ENCODE results near the gene TUBA1C. TPM values are rescaled to one million over a fixed set of nuclear protein-coding genes. Genes with fewer than 3 reads are reported as not detected.
A peak's percentile ranks its signal among the peaks of the same experiment; 100 is the strongest.
"Not testable (repeated sequence)": the region's sequence is repeated elsewhere in the genome, so short reads cannot be mapped to it uniquely, and the experiment has no call there.

Gene TUBA1C
- total RNA-seq, 2 donors from 2014 or later: 277 to 363 TPM

GRCh38 chr12:49233842-49234526 is 30.9 kb upstream of the TUBA1C start:
- Mint-ChIP-seq H3K4me3 (peak overlapping the region; percentile 84), H3K9me3 (no peaks in the 10 kb centered on the region), H3K27ac (peak overlapping the region; percentile 90), H3K4me1 (peaks cover 9% of the 10 kb centered on the region), H3K36me3 (ENCODE audit: low read depth) (peaks cover 6% of the 10 kb centered on the region), H3K27me3 (no peaks in the 10 kb centered on the region)
- ATAC-seq (replicated peaks): no peak

GRCh38 chr12:49236423-49236822 is 28.5 kb upstream of the TUBA1C start:
- Mint-ChIP-seq H3K36me3 (ENCODE audit: low read depth) (peaks cover 6% of the 10 kb centered on the region), H3K9me3 (no peaks in the 10 kb centered on the region), H3K27me3 (peaks cover 3% of the 10 kb centered on the region), H3K4me3 (peak overlapping the region; percentile 84), H3K27ac (no peak overlapping the region), H3K4me1 (peaks cover 9% of the 10 kb centered on the region)
- ATAC-seq (replicated peaks): peak; percentile 25

DNA sequence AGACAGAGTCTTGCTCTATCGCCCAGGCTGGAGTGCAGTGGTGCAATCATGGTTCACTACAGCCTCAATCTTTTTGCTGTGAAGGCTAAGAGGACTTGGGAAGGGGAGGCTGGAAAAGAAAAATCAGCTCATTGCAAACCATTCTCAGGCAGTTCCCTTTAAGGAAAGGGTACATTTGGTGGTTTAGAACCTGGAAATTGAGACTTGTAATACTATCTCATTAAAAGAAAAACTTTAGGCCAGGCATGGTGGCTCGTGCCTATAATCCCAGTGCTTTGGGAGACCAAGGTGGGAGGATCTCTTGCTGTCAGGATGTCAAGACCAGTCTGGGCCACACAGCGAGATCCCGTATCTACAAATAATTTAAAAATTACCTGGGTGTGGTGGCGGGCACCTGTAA is 21.3 kb upstream of the TUBA1C start:
- H3K36me3 Mint-ChIP-seq (ENCODE audit: low read depth): no peaks in the 10 kb centered on the region
- H3K27ac Mint-ChIP-seq: no peak overlapping the region
- no peaks in the 10 kb centered on the region for H3K4me1 Mint-ChIP-seq
- H3K27me3 Mint-ChIP-seq: peaks cover 3% of the 10 kb centered on the region
- H3K4me3 Mint-ChIP-seq: no peak overlapping the region
- ATAC-seq (replicated peaks): no peak
- no peaks in the 10 kb centered on the region for H3K9me3 Mint-ChIP-seq

GRCh38 chr12:49244176-49244575 is 20.7 kb upstream of the TUBA1C start:
- Mint-ChIP-seq H3K36me3 (ENCODE audit: low read depth) (no peaks in the 10 kb centered on the region), H3K4me3 (no peak overlapping the region), H3K9me3 (no peaks in the 10 kb centered on the region), H3K27me3 (peaks cover 3% of the 10 kb centered on the region), H3K4me1 (no peaks in the 10 kb centered on the region), H3K27ac (no peak overlapping the region)
- no peak for ATAC-seq (replicated peaks)

- Mint-ChIP-seq H3K4me3 (no peak overlapping the region), H3K36me3 (ENCODE audit: low read depth) (no peaks in the 10 kb centered on the region)
- ATAC-seq (replicated peaks): no peak
Measured at GRCh38 chr12:49251357-49251756, 13.5 kb upstream of the TUBA1C start.

DNA sequence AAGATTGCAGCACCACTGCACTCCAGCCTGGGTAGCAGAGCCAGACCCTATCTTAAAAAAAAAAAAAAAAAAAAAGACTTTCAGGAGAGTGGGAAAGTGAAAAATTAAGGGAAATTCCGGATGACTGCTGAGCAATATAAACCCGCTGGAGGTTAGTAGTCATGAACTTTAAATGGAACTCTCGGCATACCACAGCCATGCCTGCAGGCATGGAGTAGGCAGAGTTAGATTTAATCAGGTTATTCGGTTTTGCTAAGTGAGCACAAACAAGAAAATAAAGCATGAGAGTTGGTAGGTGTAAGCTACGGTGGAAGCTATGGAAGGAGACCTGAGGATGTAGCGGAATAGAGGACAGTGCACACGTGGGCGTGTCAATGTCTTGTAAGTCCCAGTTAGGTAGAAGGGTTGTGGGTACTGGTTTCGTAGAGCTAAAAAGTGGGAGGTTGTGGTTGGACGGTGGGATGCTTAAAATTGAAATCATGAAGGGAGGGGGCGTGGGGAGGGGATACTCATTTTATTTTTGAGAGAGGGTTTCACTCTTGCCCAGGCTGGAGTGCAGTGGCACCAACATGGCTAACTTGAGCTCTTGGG is 11.8 kb upstream of the TUBA1C start:
- no peaks in the 10 kb centered on the region for H3K27me3 Mint-ChIP-seq
- H3K4me1 Mint-ChIP-seq: peaks cover 6% of the 10 kb centered on the region
- H3K36me3 Mint-ChIP-seq (ENCODE audit: low read depth): no peaks in the 10 kb centered on the region
- H3K4me3 Mint-ChIP-seq: peak overlapping the region; percentile 17
- peak; percentile 95 for ATAC-seq (replicated peaks)
- H3K9me3 Mint-ChIP-seq: no peaks in the 10 kb centered on the region
- H3K27ac Mint-ChIP-seq: peak overlapping the region; percentile 2

More at GRCh38 chr12:49251357-49251756, 13.5 kb upstream of the TUBA1C start:
- no peaks in the 10 kb centered on the region for H3K9me3 Mint-ChIP-seq
- H3K27me3 Mint-ChIP-seq: no peaks in the 10 kb centered on the region
- peaks cover 6% of the 10 kb centered on the region for H3K4me1 Mint-ChIP-seq
- H3K27ac Mint-ChIP-seq: no peak overlapping the region

- H3K27me3 Mint-ChIP-seq; H3K36me3 Mint-ChIP-seq (ENCODE audit: low read depth); H3K9me3 Mint-ChIP-seq; H3K27ac Mint-ChIP-seq; H3K4me3 Mint-ChIP-seq; ATAC-seq (replicated peaks): not testable (repeated sequence)
- H3K4me1 Mint-ChIP-seq: peaks cover 11% of the 10 kb centered on the region
Measured at GRCh38 chr12:49255456-49255855, 9.4 kb upstream of the TUBA1C start.

- Mint-ChIP-seq H3K27me3 (no peaks in the 10 kb centered on the region), H3K4me1 (peaks cover 11% of the 10 kb centered on the region), H3K27ac (no peak overlapping the region), H3K4me3 (no peak overlapping the region), H3K9me3 (no peaks in the 10 kb centered on the region), H3K36me3 (ENCODE audit: low read depth) (no peaks in the 10 kb centered on the region)
- no peak for ATAC-seq (replicated peaks)
Measured at GRCh38 chr12:49255857-49256637, 8.8 kb upstream of the TUBA1C start.

DNA sequence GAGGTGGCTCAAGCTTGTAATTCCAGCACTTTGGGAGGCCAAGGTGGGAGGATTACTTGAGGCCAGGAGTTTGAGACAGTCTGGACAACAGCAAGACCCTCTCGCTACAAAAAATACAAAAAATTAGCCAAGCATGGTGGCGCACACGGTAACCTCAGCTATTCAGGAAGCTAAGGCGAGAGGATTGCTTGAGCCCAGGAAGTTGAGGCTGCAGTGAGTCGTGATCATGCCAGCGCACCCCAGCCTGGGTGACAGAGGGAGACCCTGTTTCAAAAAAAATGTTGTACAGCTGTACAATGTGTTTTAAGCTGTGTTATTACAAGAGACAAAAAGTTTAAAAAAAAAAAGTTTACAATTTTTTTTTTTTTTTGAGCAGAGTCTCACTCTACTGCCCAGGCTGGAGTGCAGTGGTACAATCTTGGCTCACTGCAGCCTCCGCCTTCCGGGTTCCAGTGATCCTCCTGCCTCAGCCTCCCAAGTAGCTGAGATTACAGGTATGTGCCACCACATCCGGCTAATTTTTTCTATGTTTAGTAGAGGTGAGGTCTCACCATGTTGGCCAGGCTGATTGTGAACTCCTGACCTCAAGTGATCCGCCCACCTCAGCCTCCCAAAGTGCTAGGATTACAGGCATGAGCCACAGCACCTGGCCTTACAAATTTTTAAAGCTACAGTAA is 7.2 kb upstream of the TUBA1C start:
- H3K27me3 Mint-ChIP-seq; ATAC-seq (replicated peaks); H3K4me3 Mint-ChIP-seq; H3K27ac Mint-ChIP-seq; H3K36me3 Mint-ChIP-seq (ENCODE audit: low read depth); H3K9me3 Mint-ChIP-seq: not testable (repeated sequence)
- H3K4me1 Mint-ChIP-seq: peaks cover 11% of the 10 kb centered on the region

DNA sequence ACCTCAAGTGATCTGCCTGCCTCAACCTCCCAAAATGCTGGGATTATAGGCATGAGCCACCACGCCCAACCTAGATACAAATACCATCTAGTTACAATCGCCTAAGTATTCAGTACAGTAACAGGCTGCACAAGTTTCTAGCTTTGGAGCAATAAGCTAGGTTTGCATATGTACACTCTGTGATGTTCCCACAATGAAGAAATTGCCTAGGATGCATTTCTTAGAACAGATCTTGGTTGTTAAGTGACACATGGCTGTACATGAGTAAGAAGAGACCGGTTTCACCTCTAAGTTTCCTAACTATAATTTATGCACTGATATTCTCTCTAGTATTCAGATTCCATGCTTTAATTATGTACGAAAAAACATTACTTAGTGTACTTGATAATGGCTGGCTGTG is 5.4 kb upstream of the TUBA1C start:
- Mint-ChIP-seq H3K4me3 (no peak overlapping the region), H3K27ac (no peak overlapping the region), H3K9me3 (no peaks in the 10 kb centered on the region), H3K36me3 (ENCODE audit: low read depth) (no peaks in the 10 kb centered on the region), H3K27me3 (no peaks in the 10 kb centered on the region), H3K4me1 (peaks cover 11% of the 10 kb centered on the region)
- ATAC-seq (replicated peaks): peak; percentile 65

- Mint-ChIP-seq H3K9me3 (no peaks in the 10 kb centered on the region), H3K36me3 (ENCODE audit: low read depth) (peaks cover 2% of the 10 kb centered on the region), H3K27me3 (no peaks in the 10 kb centered on the region), H3K27ac (no peak overlapping the region), H3K4me3 (no peak overlapping the region), H3K4me1 (peaks cover 11% of the 10 kb centered on the region)
- ATAC-seq (replicated peaks): no peak
Measured at GRCh38 chr12:49260166-49260565, 4.7 kb upstream of the TUBA1C start.

DNA sequence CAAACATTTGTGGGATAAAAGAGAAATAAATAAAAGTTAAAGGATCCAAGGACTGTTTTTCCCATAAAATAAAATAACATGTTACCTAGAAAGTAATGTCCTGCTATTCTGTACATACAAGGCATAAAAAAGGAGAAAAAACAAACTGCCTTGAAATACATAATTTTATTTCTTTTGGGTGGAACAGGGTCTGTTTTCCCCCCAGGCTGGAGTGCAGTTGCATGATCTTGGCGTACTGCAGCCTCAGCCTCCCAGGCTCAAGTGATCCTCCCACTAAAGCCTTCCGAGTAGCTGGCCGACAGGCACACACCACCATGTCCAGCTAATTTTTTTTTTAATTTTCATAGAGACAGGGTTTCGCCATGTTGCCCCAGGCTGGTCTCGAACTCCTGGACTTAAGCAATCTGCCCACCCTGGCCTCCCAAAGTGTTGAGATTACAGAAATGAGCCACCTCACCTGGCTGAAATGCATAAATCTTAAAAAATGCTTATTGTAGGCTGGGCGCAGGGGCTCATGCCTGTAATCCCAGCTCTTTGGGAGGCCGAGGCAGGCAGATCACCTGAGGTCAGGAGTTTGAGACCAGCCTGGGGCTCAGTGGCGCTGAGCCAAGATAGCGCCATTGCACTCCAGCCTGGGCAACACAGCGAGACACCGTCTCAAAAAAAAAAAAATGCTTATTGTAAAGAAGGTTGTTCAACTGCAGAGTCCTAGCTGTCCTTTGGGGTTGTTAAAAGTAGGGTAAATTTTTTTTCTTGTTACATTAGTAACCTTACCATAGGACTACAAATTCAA is 4.1 kb upstream of the TUBA1C start:
- H3K27ac Mint-ChIP-seq: no peak overlapping the region
- no peak for ATAC-seq (replicated peaks)
- no peak overlapping the region for H3K4me3 Mint-ChIP-seq
- H3K36me3 Mint-ChIP-seq (ENCODE audit: low read depth): peaks cover 8% of the 10 kb centered on the region
- no peaks in the 10 kb centered on the region for H3K9me3 Mint-ChIP-seq
- no peaks in the 10 kb centered on the region for H3K27me3 Mint-ChIP-seq
- peaks cover 11% of the 10 kb centered on the region for H3K4me1 Mint-ChIP-seq

GRCh38 chr12:49261721-49262120 is 3.2 kb upstream of the TUBA1C start:
- no peak for ATAC-seq (replicated peaks)
- H3K4me3 Mint-ChIP-seq: no peak overlapping the region
- H3K36me3 Mint-ChIP-seq (ENCODE audit: low read depth): peaks cover 17% of the 10 kb centered on the region

DNA sequence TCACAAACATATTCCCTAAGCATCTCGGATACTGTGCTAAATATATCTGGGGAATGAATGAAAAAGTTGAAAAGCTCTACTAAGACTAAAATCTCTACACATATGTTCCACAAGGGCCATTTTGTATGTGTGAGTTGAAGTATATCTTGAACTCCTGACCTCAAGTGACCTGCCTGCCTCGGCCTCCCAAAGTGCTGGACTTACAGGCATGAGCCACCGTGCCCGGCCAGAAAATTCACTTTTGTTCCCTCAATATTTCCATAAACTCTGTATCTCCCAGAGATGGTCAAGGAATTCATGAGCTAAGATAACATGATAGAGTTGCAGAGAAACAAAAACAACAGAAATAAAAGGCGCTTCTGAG is 1.5 kb upstream of the TUBA1C start:
- no peaks in the 10 kb centered on the region for H3K9me3 Mint-ChIP-seq

More at GRCh38 chr12:49261721-49262120, 3.2 kb upstream of the TUBA1C start:
- Mint-ChIP-seq H3K4me1 (peaks cover 11% of the 10 kb centered on the region), H3K27ac (no peak overlapping the region), H3K27me3 (no peaks in the 10 kb centered on the region), H3K9me3 (no peaks in the 10 kb centered on the region)

More for the DNA sequence above, 1.5 kb upstream of the TUBA1C start:
- peak overlapping the region; percentile 92 for H3K4me3 Mint-ChIP-seq
- H3K4me1 Mint-ChIP-seq: peaks cover 12% of the 10 kb centered on the region
- H3K27me3 Mint-ChIP-seq: no peaks in the 10 kb centered on the region
- no peak for ATAC-seq (replicated peaks)
- peaks cover 34% of the 10 kb centered on the region for H3K36me3 Mint-ChIP-seq (ENCODE audit: low read depth)
- H3K27ac Mint-ChIP-seq: peak overlapping the region; percentile 98

Data from activated T-helper 17 cell treated with anti-CD3 and anti-CD28 coated beads, Interleukin-2, amount 50 U/mL, for 72 hours (primary cell).